ES-I3 (cell line): ENCODE results near the gene PRR5.

ENCODE experiments used
- H3K36me3 ChIP-seq: 2 replicates; pipeline ENCODE4 v1.6.1; 2013; ENCODE audit warnings: mild to moderate bottlenecking, low read length, control low read depth, moderate library complexity; ENCODE audit not compliant: insufficient read depth
- H3K4me1 ChIP-seq: 2 replicates; pipeline ENCODE4 v1.6.1; 2013; ENCODE audit warnings: mild to moderate bottlenecking, control low read depth, low read length; ENCODE audit not compliant: insufficient read depth
- H3K9ac ChIP-seq: 2 replicates; pipeline ENCODE4 v1.6.1; 2013; ENCODE audit warnings: low read depth, mild to moderate bottlenecking, low read length, moderate library complexity
- H3K9me3 ChIP-seq: 2 replicates; pipeline ENCODE4 v1.6.1; 2013; ENCODE audit warnings: mild to moderate bottlenecking, low read length, moderate library complexity; ENCODE audit not compliant: control insufficient read depth, insufficient read depth

Gene PRR5

GRCh38 chr22:44765571-44766285 lies 63.7 kb downstream of the PRR5 start:
- Histone ChIP-seq H3K9ac (no peak overlapping the region), H3K36me3 (no peaks in the 10 kb centered on the region; the same call in 1 of the 2 replicates), H3K4me1 (no peaks in the 10 kb centered on the region), H3K9me3 (no peaks in the 10 kb centered on the region)

DNA sequence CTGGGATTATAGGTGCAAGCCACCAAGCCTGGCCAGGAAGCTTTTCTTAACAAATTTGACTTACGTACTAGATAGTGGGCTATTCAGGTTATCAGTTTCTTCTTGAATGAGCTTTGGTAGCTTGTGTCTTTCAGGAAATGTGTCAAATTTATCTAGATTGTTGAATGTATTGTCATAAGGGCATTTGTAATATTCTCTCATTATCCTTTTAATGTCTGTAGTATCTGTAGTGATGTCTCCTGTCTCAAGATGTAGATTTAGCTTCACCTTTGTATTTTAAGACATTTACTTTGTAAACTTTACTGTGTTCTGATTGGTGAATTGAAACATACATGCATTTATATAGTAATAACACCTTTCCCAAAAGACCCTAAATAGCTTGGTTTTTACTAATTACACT lies 71.1 kb downstream of the PRR5 start:
- H3K9me3 ChIP-seq, result peaks cover 4% of the 10 kb centered on the region; the same call in 1 of the 2 replicates
- no peak overlapping the region for H3K9ac ChIP-seq
- H3K4me1 ChIP-seq, result peaks cover 3% of the 10 kb centered on the region; the same call in 1 of the 2 replicates
- no peaks in the 10 kb centered on the region for H3K36me3 ChIP-seq

DNA sequence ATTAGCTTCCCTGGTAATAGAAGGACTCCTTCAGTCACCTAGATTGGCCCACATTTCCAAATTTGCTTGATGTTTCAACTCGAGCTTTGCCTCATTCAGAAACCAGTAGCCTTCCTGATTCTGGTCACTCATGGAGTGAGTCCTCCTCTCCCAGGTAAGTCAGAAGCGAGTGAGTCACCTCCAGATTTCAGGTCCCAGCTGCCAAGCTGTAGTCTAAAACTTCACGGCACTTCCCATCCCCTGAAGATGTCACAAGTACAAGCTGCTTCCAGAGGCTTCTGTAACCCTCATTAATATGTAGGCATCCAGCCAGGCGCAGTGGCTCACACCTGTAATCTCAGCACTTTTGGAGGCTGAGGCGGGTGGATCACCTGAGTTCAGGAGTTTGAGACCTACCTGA lies 73.9 kb downstream of the PRR5 start:
- Histone ChIP-seq H3K9me3 (peaks cover 4% of the 10 kb centered on the region; the same call in 1 of the 2 replicates), H3K9ac (no peak overlapping the region), H3K4me1 (peaks cover 3% of the 10 kb centered on the region; the same call in 1 of the 2 replicates), H3K36me3 (no peaks in the 10 kb centered on the region)

- no peak overlapping the region for H3K9ac ChIP-seq
- peaks cover 4% of the 10 kb centered on the region; the same call in 1 of the 2 replicates for H3K9me3 ChIP-seq
- no peaks in the 10 kb centered on the region for H3K36me3 ChIP-seq
- H3K4me1 ChIP-seq, result peaks cover 3% of the 10 kb centered on the region; the same call in 1 of the 2 replicates
Observed at GRCh38 chr22:44776605-44777363, 74.8 kb downstream of the PRR5 start.

DNA sequence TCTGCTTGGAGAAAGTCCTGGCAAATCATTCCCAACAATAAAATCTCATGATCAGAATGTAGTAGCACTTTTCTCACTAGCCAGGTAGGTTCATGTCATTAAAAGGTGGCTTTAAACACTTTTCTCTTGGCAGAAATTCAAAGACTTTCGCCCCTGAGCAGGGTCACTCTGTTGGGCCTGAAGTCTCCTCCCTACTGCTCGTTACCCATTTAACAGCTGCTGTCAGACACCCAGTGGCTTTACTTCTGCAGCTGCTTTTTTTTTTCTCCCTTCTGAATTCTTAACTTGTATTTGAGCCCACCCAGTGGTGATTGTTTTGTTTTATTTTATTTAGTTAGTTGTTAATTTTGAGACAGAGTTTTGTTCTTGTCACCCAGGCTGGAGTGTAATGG lies 75.4 kb downstream of the PRR5 start:
- Histone ChIP-seq H3K9me3 (peaks cover 4% of the 10 kb centered on the region; the same call in 1 of the 2 replicates), H3K4me1 (peaks cover 3% of the 10 kb centered on the region; the same call in 1 of the 2 replicates), H3K9ac (no peak overlapping the region), H3K36me3 (no peaks in the 10 kb centered on the region)

- Histone ChIP-seq H3K36me3 (no peaks in the 10 kb centered on the region), H3K9me3 (no peaks in the 10 kb centered on the region), H3K4me1 (peaks cover 3% of the 10 kb centered on the region; the same call in 1 of the 2 replicates), H3K9ac (no peak overlapping the region)
Observed at GRCh38 chr22:44780876-44781449, 79.0 kb downstream of the PRR5 start.

- H3K4me1 ChIP-seq, result peaks cover 3% of the 10 kb centered on the region; the same call in 1 of the 2 replicates
Observed at GRCh38 chr22:44782363-44782963, 80.5 kb downstream of the PRR5 start.

GRCh38 chr22:44783091-44783490 lies 81.1 kb downstream of the PRR5 start:
- H3K9ac ChIP-seq, result no peak overlapping the region

More at GRCh38 chr22:44782363-44782963, 80.5 kb downstream of the PRR5 start:
- Histone ChIP-seq H3K9ac (no peak overlapping the region), H3K36me3 (peaks cover 4% of the 10 kb centered on the region; the same call in 1 of the 2 replicates), H3K9me3 (no peaks in the 10 kb centered on the region)

DNA sequence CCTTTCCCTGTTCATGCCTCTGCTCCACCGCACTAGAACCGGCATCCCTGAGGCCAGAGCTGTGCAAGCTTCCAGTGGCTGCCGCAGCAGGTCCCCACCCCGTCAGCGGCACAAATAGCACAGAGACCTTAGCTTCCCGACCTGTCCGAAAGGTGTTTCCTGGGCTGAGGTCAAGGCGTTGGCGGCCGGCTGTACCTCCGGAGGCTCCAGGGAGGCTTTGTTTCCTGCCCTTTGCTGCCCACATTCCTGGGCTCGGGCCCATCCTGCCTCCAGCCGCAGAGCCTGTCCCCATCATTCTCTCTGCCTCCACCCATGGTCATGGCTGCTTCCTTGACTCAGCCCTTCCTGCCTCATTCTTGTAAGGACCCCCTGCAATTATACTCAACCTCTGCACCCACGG lies 81.6 kb downstream of the PRR5 start:
- Histone ChIP-seq H3K9me3 (no peaks in the 10 kb centered on the region), H3K36me3 (peaks cover 4% of the 10 kb centered on the region; the same call in 1 of the 2 replicates), H3K4me1 (peaks cover 3% of the 10 kb centered on the region; the same call in 1 of the 2 replicates), H3K9ac (no peak overlapping the region)

More at GRCh38 chr22:44783091-44783490, 81.1 kb downstream of the PRR5 start:
- Histone ChIP-seq H3K9me3 (no peaks in the 10 kb centered on the region), H3K36me3 (peaks cover 4% of the 10 kb centered on the region; the same call in 1 of the 2 replicates), H3K4me1 (peaks cover 3% of the 10 kb centered on the region; the same call in 1 of the 2 replicates)

DNA sequence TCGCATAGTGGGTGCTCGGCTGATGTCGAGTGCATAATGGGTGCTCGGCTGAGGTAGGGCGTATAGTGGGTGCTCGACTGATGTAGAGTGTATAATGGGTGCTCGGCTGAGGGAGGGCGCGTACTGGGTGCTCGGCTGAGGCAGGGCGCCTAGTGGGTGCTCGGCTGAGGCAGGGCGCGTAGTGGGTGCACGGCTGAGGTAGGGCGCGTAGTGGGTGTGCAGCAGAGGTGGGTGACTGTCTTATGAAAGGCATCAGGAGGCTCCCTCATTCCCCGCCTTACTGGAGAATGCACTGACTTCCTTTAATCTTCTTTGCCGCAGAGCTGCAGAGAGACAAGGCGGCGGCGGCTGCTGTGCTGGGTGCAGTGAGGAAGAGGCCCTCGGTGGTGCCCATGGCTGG lies 84.1 kb downstream of the PRR5 start:
- H3K9ac ChIP-seq, result no peak overlapping the region
- peaks cover 4% of the 10 kb centered on the region; the same call in 1 of the 2 replicates for H3K36me3 ChIP-seq
- H3K9me3 ChIP-seq, result no peaks in the 10 kb centered on the region
- peaks cover 3% of the 10 kb centered on the region; the same call in 1 of the 2 replicates for H3K4me1 ChIP-seq

GRCh38 chr22:44786610-44787009 lies 84.6 kb downstream of the PRR5 start:
- no peak overlapping the region for H3K9ac ChIP-seq
- no peaks in the 10 kb centered on the region for H3K9me3 ChIP-seq
- H3K36me3 ChIP-seq, result peaks cover 4% of the 10 kb centered on the region; the same call in 1 of the 2 replicates
- H3K4me1 ChIP-seq, result peaks cover 3% of the 10 kb centered on the region; the same call in 1 of the 2 replicates
